PC-3 (cell line): ENCODE data around the gene DNHD1.

Source experiments
- EZH2 ChIP-seq: fragments of 300-600 bp; sonication (generic); IDR thresholded peaks from one replicate; pipeline ENCODE4 v1.6.1; 2017; ENCODE audit warnings: antibody characterized with exemption, mild to moderate bottlenecking, low read length; ENCODE audit not compliant: unreplicated experiment
- EZH2phosphoT487 ChIP-seq: fragments of 300-600 bp; sonication (generic); IDR thresholded peaks from 2 replicates; pipeline ENCODE4 v1.6.1; 2018; ENCODE audit warnings: mild to moderate bottlenecking, antibody characterized with exemption, low read length, borderline replicate concordance
- TF ChIP-seq, protein P1 (sequence below): fragments of 300-600 bp; sonication (generic); conservative IDR thresholded peaks from 2 replicates; pipeline ENCODE4 v1.5.1; 2017; ENCODE audit warnings: antibody characterized with exemption, low read depth, mild to moderate bottlenecking, low read length

DNA sequence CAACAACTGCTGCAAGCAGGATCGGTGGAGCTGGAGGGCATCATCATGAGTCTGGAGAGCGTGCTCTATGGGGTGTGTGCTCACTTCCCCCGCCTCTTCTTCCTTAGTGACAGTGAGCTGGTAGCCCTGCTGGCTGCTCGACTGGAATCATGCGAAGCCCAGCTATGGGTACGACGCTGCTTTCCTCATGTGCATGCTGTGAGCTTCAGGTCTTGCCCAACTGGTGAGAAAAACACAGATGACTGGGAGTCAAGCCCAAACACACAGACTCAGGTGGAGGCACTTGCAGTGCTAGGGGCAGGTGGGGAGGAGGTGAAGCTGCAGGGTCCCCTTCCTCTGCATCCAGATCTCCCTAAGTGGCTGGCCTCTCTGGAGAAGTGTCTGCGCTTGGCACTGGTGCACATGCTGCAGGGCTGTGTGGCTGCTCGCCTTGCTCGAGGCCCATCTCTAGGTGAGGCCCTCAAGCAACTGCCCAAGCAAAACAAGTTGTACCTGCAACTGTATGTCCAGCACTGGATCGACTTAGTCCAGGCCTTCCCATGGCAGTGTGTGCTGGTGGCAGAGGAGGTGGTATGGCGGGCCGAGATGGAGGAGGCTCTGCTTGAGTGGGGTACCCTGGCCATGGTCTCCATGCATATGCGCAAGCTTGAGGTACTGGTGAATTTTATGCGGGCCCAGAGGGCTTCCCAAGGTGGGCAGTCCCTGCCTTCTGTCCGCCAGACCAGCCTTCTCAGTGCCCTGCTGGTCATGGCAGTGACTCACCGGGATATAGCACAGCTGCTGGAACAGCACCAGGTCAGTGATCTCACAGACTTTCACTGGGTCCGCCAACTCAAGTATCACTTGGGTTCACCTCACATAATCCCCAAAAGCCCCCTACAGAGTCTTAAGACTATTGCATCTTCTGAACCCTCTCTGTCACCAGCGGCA, 48.1 kb downstream of the DNHD1 start:
- TF ChIP-seq, protein P1, sequence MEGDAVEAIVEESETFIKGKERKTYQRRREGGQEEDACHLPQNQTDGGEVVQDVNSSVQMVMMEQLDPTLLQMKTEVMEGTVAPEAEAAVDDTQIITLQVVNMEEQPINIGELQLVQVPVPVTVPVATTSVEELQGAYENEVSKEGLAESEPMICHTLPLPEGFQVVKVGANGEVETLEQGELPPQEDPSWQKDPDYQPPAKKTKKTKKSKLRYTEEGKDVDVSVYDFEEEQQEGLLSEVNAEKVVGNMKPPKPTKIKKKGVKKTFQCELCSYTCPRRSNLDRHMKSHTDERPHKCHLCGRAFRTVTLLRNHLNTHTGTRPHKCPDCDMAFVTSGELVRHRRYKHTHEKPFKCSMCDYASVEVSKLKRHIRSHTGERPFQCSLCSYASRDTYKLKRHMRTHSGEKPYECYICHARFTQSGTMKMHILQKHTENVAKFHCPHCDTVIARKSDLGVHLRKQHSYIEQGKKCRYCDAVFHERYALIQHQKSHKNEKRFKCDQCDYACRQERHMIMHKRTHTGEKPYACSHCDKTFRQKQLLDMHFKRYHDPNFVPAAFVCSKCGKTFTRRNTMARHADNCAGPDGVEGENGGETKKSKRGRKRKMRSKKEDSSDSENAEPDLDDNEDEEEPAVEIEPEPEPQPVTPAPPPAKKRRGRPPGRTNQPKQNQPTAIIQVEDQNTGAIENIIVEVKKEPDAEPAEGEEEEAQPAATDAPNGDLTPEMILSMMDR: no peak
- no peak for TF ChIP-seq EZH2
- TF ChIP-seq EZH2phosphoT487: no peak
